Measurements from ENCODE around the gene KRT33A.

- TF ChIP-seq ZNF8 (CRISPR knock-in tag; IDR thresholded peaks at IDR 0.05) (no peak), GLIS3 (CRISPR knock-in tag; IDR thresholded peaks at IDR 0.05) (no peak), POU6F1 (CRISPR knock-in tag; IDR thresholded peaks at IDR 0.05; ENCODE audit: borderline replicate concordance, low read depth) (no peak), PPARA (CRISPR knock-in tag; IDR thresholded peaks at IDR 0.05; ENCODE audit: borderline replicate concordance) (no peak), CREB5 (CRISPR knock-in tag; IDR thresholded peaks at IDR 0.05; ENCODE audit: low read depth) (no peak), ARNTL (CRISPR knock-in tag; IDR thresholded peaks at IDR 0.05; ENCODE audit: borderline replicate concordance, low read depth) (no peak)
Measured at GRCh38 chr17:41394254-41394996, 43.8 kb upstream of the KRT33A start.

All from SK-N-SH treated with all-trans-retinoic acid at 6 μM for 48 hours (cell line).